K562 (cell line): ENCODE measurements around the gene PTCH1. TPM values are rescaled to one million over a fixed set of nuclear protein-coding genes. Genes with fewer than 3 reads are reported as not detected.

Experiments
- ATF7 ChIP-seq: fragments of 450-650 bp; IDR thresholded peaks from 2 replicates; pipeline ENCODE4 v1.7.1; 2014; ENCODE audit warnings: mild to moderate bottlenecking, moderate library complexity
- CBX2 ChIP-seq: fragments of 200-600 bp; sonication (generic); IDR thresholded peaks from one replicate; pipeline ENCODE4 v1.6.1; 2012; ENCODE audit warnings: mild to moderate bottlenecking, low read length, inconsistent platforms; ENCODE audit not compliant: insufficient read depth, poor library complexity, severe bottlenecking
- CCNT2 ChIP-seq: IDR thresholded peaks from 2 replicates; pipeline ENCODE4 v1.6.1; 2011; ENCODE audit warnings: borderline replicate concordance, low read depth, mild to moderate bottlenecking, moderate library complexity, mixed read lengths, low read length; ENCODE audit not compliant: insufficient read length; ENCODE audit errors: extremely low read depth
- DACH1 ChIP-seq: fragments of 450-650 bp; IDR thresholded peaks from 2 replicates; pipeline ENCODE4 v1.6.1; 2018; ENCODE audit not compliant: partially characterized antibody
- ETV5 ChIP-seq: sonication (generic); formaldehyde crosslinking; IDR thresholded peaks from 2 replicates; pipeline ENCODE4 v1.4.0; 2020; ENCODE audit warnings: low read depth, mild to moderate bottlenecking, missing genetic modification reagents
- EZH2 ChIP-seq: IDR thresholded peaks from 2 replicates; pipeline ENCODE4 v1.6.1; 2012; ENCODE audit warnings: low read depth, mild to moderate bottlenecking, inconsistent platforms, low read length, borderline replicate concordance
- HNRNPLL ChIP-seq: fragments of 200-400 bp; formaldehyde crosslinking; IDR thresholded peaks from 2 replicates; pipeline ENCODE4 v1.6.1; 2017; ENCODE audit warnings: low read length, low read depth, mild to moderate bottlenecking; ENCODE audit not compliant: poor library complexity, severe bottlenecking
- HOXB6 ChIP-seq: fragments of 250-450 bp; sonication (Bioruptor Pico); IDR thresholded peaks from 2 replicates; pipeline ENCODE4 v1.5.1; 2022; ENCODE audit warnings: mild to moderate bottlenecking, borderline replicate concordance
- HSF4 ChIP-seq: fragments of 250-450 bp; sonication (Bioruptor Pico); IDR thresholded peaks from 2 replicates; pipeline ENCODE4 v2.1.2; 2022; ENCODE audit warnings: mild to moderate bottlenecking, moderate library complexity, borderline replicate concordance
- KLF10 ChIP-seq: fragments of 250-450 bp; sonication (Bioruptor Pico); IDR thresholded peaks from 2 replicates; pipeline ENCODE4 v1.6.1; 2021; ENCODE audit warnings: matching md5 sums
- PML ChIP-seq: IDR thresholded peaks from 2 replicates; pipeline ENCODE4 v1.6.1; 2012; ENCODE audit warnings: low read length, inconsistent platforms
- SMAD3 ChIP-seq: fragments of 450-650 bp; formaldehyde crosslinking; conservative IDR thresholded peaks from 2 replicates; pipeline ENCODE4 v1.4.0; 2020; ENCODE audit warnings: mild to moderate bottlenecking
- SMARCA4 ChIP-seq: fragments of 450-650 bp; IDR thresholded peaks from 2 replicates; pipeline ENCODE4 v1.6.1; 2016
- ZKSCAN1 ChIP-seq: fragments of 150-350 bp; IDR thresholded peaks from 2 replicates; pipeline ENCODE4 v1.6.1; 2016; ENCODE audit warnings: low read depth, low read length
- ZNF217 ChIP-seq: sonication (generic); formaldehyde crosslinking; IDR thresholded peaks from 2 replicates; pipeline ENCODE4 v1.8.0; 2022; ENCODE audit warnings: mild to moderate bottlenecking, missing genetic modification reagents
- ZNF3 ChIP-seq: fragments of 250-450 bp; sonication (Bioruptor Pico); IDR thresholded peaks from 2 replicates; pipeline ENCODE4 v1.5.0; 2021; ENCODE audit warnings: mild to moderate bottlenecking, moderate library complexity
- polyA plus RNA-seq, 8 experiments: library from polyadenylated mRNA; depleted of rRNA in 4 of 8; stranded (reverse) in 5 of 8; unstranded in 3 of 8; fragments of >200 nt; fragmentation: Nextera tagmentation in 2 of 8; fragmentation: Illumina TruSeq in 1 of 8; extraction: Ambion mirVana in 2 of 8; extraction: Trizol in 1 of 8; gene quantifications; 2 replicates each; pipeline versions ENCODE4 v1.2.1 to v1.2.3, GENCODE V29; 2011 to 2014; ENCODE audit warnings: inconsistent platforms in 1 of 8, missing spikeins in 1 of 8
- total RNA-seq, 7 experiments: library from RNA; depleted of rRNA in 6 of 7; stranded (reverse); fragments of >200 nt in 6 of 7; fragmentation: Illumina TruSeq in 2 of 7; extraction: Trizol in 2 of 7; gene quantifications; 2 replicates each; pipeline versions ENCODE4 v1.2.1 to v1.2.3, GENCODE V29; 2011 to 2021; ENCODE audit warnings: low replicate concordance in 1 of 7
- TF ChIP-seq, protein P1 (sequence below): fragments of 250-450 bp; sonication (Bioruptor Pico); IDR thresholded peaks from 2 replicates; pipeline ENCODE4 v1.9.0; 2021; ENCODE audit warnings: mild to moderate bottlenecking, inconsistent platforms
- TF ChIP-seq, protein P2 (sequence below): fragments of 250-450 bp; sonication (Bioruptor Pico); IDR thresholded peaks from 2 replicates; pipeline ENCODE4 v1.4.0; 2020; ENCODE audit warnings: mild to moderate bottlenecking, moderate library complexity
- TF ChIP-seq, protein P3 (sequence below): conservative IDR thresholded peaks from 2 replicates; pipeline ENCODE4 v1.6.1; 2011; ENCODE audit warnings: low read depth, mild to moderate bottlenecking, low read length; ENCODE audit not compliant: control insufficient read depth
- TF ChIP-seq, protein P4 (sequence below): fragments of 150-350 bp; IDR thresholded peaks from 2 replicates; pipeline ENCODE4 v1.6.1; 2014; ENCODE audit warnings: low read depth, mild to moderate bottlenecking, low read length, borderline replicate concordance

Gene PTCH1
- total and polyA plus RNA-seq, 9 of the 15 experiments (the other 6 are each of a cell fraction or from before 2014, with no cell fraction given): 0.70 to 9.9 (median 3.8) TPM

DNA sequence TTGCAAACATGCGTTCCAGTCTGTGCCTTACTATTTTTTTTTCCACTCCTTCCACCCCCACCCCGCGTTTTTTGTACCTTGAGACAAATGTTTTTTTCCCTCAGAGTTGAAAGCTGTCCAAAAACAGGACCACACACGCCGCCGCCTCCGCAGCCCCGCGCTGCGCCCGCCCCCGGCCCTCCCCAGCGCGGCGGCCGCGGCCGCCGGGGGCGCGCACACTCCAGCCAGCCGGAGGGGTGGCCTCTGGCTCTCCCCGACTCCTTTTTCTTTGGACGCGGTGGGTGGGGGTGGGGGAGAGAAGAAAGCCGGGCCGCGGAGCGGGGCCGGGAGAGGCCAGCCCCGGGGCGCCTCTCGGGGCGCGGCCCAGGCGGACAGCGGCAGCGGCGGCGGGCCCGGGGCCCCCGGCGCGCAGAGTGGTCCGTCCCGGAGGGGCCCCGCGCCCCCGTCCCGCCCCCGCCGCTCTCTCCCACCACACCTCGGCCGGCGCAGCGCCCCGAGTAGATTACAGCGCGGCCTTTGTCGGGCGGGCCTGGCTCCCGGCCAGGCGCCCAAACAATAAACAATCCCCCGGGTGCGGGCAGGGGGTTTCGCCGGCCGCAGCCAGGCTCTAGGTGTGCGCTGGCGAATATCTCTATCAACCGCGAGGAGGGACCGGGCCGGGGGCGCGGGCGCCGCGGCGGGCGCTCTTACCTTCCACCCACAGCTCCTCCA, 10.9 kb downstream of the PTCH1 start (continued):
- TF ChIP-seq, protein P1, sequence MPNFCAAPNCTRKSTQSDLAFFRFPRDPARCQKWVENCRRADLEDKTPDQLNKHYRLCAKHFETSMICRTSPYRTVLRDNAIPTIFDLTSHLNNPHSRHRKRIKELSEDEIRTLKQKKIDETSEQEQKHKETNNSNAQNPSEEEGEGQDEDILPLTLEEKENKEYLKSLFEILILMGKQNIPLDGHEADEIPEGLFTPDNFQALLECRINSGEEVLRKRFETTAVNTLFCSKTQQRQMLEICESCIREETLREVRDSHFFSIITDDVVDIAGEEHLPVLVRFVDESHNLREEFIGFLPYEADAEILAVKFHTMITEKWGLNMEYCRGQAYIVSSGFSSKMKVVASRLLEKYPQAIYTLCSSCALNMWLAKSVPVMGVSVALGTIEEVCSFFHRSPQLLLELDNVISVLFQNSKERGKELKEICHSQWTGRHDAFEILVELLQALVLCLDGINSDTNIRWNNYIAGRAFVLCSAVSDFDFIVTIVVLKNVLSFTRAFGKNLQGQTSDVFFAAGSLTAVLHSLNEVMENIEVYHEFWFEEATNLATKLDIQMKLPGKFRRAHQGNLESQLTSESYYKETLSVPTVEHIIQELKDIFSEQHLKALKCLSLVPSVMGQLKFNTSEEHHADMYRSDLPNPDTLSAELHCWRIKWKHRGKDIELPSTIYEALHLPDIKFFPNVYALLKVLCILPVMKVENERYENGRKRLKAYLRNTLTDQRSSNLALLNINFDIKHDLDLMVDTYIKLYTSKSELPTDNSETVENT (CRISPR knock-in tag): no peak
- TF ChIP-seq PML (peak; percentile 50; the same call in 1 of the 2 replicates), HOXB6 (CRISPR knock-in tag) (no peak), ETV5 (CRISPR knock-in tag) (0 out of 2 replicates have a peak, but pooled peaks have one; percentile 20), SMARCA4 (no peak), CCNT2 (peak; percentile 91), ATF7 (peak; percentile 98), KLF10 (CRISPR knock-in tag) (no peak), HNRNPLL (no peak), ZKSCAN1 (no peak), EZH2 (no peak), CBX2 (no peak), ZNF3 (CRISPR knock-in tag) (no peak), SMAD3 (CRISPR knock-in tag) (no peak), HSF4 (CRISPR knock-in tag) (no peak), DACH1 (no peak), ZNF217 (CRISPR knock-in tag) (no peak)
- TF ChIP-seq, protein P2, sequence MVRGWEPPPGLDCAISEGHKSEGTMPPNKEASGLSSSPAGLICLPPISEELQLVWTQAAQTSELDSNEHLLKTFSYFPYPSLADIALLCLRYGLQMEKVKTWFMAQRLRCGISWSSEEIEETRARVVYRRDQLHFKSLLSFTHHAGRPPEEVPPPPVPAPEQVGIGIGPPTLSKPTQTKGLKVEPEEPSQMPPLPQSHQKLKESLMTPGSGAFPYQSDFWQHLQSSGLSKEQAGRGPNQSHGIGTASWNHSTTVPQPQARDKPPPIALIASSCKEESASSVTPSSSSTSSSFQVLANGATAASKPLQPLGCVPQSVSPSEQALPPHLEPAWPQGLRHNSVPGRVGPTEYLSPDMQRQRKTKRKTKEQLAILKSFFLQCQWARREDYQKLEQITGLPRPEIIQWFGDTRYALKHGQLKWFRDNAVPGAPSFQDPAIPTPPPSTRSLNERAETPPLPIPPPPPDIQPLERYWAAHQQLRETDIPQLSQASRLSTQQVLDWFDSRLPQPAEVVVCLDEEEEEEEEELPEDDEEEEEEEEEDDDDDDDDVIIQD (CRISPR knock-in tag): no peak
- TF ChIP-seq, protein P3, sequence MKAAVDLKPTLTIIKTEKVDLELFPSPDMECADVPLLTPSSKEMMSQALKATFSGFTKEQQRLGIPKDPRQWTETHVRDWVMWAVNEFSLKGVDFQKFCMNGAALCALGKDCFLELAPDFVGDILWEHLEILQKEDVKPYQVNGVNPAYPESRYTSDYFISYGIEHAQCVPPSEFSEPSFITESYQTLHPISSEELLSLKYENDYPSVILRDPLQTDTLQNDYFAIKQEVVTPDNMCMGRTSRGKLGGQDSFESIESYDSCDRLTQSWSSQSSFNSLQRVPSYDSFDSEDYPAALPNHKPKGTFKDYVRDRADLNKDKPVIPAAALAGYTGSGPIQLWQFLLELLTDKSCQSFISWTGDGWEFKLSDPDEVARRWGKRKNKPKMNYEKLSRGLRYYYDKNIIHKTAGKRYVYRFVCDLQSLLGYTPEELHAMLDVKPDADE: 0 out of 2 replicates have a peak, but pooled peaks have one; percentile 20
- TF ChIP-seq, protein P4, sequence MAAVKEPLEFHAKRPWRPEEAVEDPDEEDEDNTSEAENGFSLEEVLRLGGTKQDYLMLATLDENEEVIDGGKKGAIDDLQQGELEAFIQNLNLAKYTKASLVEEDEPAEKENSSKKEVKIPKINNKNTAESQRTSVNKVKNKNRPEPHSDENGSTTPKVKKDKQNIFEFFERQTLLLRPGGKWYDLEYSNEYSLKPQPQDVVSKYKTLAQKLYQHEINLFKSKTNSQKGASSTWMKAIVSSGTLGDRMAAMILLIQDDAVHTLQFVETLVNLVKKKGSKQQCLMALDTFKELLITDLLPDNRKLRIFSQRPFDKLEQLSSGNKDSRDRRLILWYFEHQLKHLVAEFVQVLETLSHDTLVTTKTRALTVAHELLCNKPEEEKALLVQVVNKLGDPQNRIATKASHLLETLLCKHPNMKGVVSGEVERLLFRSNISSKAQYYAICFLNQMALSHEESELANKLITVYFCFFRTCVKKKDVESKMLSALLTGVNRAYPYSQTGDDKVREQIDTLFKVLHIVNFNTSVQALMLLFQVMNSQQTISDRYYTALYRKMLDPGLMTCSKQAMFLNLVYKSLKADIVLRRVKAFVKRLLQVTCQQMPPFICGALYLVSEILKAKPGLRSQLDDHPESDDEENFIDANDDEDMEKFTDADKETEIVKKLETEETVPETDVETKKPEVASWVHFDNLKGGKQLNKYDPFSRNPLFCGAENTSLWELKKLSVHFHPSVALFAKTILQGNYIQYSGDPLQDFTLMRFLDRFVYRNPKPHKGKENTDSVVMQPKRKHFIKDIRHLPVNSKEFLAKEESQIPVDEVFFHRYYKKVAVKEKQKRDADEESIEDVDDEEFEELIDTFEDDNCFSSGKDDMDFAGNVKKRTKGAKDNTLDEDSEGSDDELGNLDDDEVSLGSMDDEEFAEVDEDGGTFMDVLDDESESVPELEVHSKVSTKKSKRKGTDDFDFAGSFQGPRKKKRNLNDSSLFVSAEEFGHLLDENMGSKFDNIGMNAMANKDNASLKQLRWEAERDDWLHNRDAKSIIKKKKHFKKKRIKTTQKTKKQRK: no peak
